Retina (tissue), 1 donor: ENCODE results near the gene RHOXF1.
"Not testable (repeated sequence)": the region's sequence is repeated elsewhere in the genome, so short reads cannot be mapped to it uniquely, and the experiment has no call there.

Experiments
- DNase-seq: peaks from one replicate; pipeline ENCODE4 v3.0.0-alpha.2; 2016

RHOXF1 gene

GRCh38 chrX:120115438-120115963 lies at the start of gene RHOXF1:
TSS of gene RHOXF1 (minus strand) at chrX:120115913. CDS start at chrX:120115862, 51 bp downstream.
- DNase-seq: no peak

- not testable (repeated sequence) for DNase-seq
These were observed 43.4 kb upstream of the RHOXF1 start for GRCh38 chrX:120159086-120159485.

- not testable (repeated sequence) for DNase-seq
These were observed 42.6 kb upstream of the RHOXF1 start, which contains the start of gene RHOXF2 for GRCh38 chrX:120158313-120158712. TSS of gene RHOXF2 (plus strand) at chrX:120158613. CDS start at chrX:120158751, 138 bp downstream.

- not testable (repeated sequence) for DNase-seq
These were observed 34.5 kb upstream of the RHOXF1 start for GRCh38 chrX:120150109-120150744.

GRCh38 chrX:120147537-120147936 lies 31.8 kb upstream of the RHOXF1 start:
- DNase-seq: no peak

- DNase-seq: not testable (repeated sequence)
These were observed 30.6 kb upstream of the RHOXF1 start for GRCh38 chrX:120146323-120146722.

GRCh38 chrX:120145295-120145925 lies 29.7 kb upstream of the RHOXF1 start:
- DNase-seq: no peak

- DNase-seq: no peak
These were observed 28.6 kb upstream of the RHOXF1 start for GRCh38 chrX:120144178-120144844.

GRCh38 chrX:120140293-120140981 lies 24.7 kb upstream of the RHOXF1 start:
- DNase-seq: no peak

GRCh38 chrX:120137439-120137838 lies 21.7 kb upstream of the RHOXF1 start:
- DNase-seq: no peak

- DNase-seq: no peak
These were observed 21.1 kb upstream of the RHOXF1 start for GRCh38 chrX:120136840-120137239.

GRCh38 chrX:120136128-120136527 lies 20.4 kb upstream of the RHOXF1 start:
- no peak for DNase-seq

GRCh38 chrX:120128306-120128846 lies 12.7 kb upstream of the RHOXF1 start:
- not testable (repeated sequence) for DNase-seq

GRCh38 chrX:120125444-120125843 lies 9.7 kb upstream of the RHOXF1 start:
- no peak for DNase-seq

GRCh38 chrX:120120223-120120622 lies 4.5 kb upstream of the RHOXF1 start:
- no peak for DNase-seq

- no peak for DNase-seq
These were observed 4.1 kb downstream of the RHOXF1 start for GRCh38 chrX:120111611-120112010.

GRCh38 chrX:120109378-120109777 lies 6.3 kb downstream of the RHOXF1 start:
- no peak for DNase-seq

GRCh38 chrX:120104707-120105106 lies 11.0 kb downstream of the RHOXF1 start:
- DNase-seq: not testable (repeated sequence)

- not testable (repeated sequence) for DNase-seq
These were observed 14.7 kb downstream of the RHOXF1 start for GRCh38 chrX:120101057-120101456.

- no peak for DNase-seq
These were observed 25.5 kb downstream of the RHOXF1 start for GRCh38 chrX:120090208-120090607.

GRCh38 chrX:120087289-120088017 lies 28.3 kb downstream of the RHOXF1 start:
- no peak for DNase-seq
